Right lobe of liver (tissue), 6 donors: ENCODE results near the gene TMEM11. TPM values are rescaled to one million over a fixed set of nuclear protein-coding genes. Genes with fewer than 3 reads are reported as not detected.

Experiments used
- ATAC-seq, 4 donors: fragments of 200-7000 bp; cut with Tn5 transposase; one replicate each; pipeline ENCODE4 v1.9.1; 2020; ENCODE audit warnings: mild to moderate bottlenecking in 4 of 4, moderate library complexity in 4 of 4
- DNase-seq, 3 donors: peaks; one replicate each; pipeline ENCODE4 v3.0.0-alpha.2; 2020
- H3K27ac ChIP-seq, 3 donors: fragments of 200-600 bp; one replicate each; pipeline ENCODE4 v1.8.0; 2022
- H3K27me3 ChIP-seq, 2 donors: fragments of 200-600 bp; one replicate each; pipeline ENCODE4 v1.8.0; 2022
- H3K36me3 ChIP-seq, 4 donors: fragments of 200-600 bp; sonication (generic) in 1 of 4; one replicate each; pipeline versions ENCODE4 v1.5.1 to v1.8.0; 2017 to 2022; ENCODE audit warnings: control low read depth in 1 of 4
- H3K4me1 ChIP-seq, 4 donors: fragments of 200-600 bp; sonication (generic) in 1 of 4; one replicate each; pipeline versions ENCODE4 v1.5.1 to v1.8.0; 2017 to 2022; ENCODE audit warnings: control low read depth in 1 of 4
- H3K4me3 ChIP-seq, 3 donors: fragments of 200-600 bp; one replicate each; pipeline ENCODE4 v1.8.0; 2022
- H3K9me3 ChIP-seq, 4 donors: fragments of 200-600 bp; sonication (generic) in 1 of 4; one replicate each; pipeline versions ENCODE4 v1.5.1 to v1.8.0; 2017 to 2022; ENCODE audit warnings: control low read depth in 1 of 4
- POLR2A ChIP-seq: fragments of 450-650 bp; IDR thresholded peaks from one replicate; pipeline ENCODE4 v1.6.1; 2017; ENCODE audit warnings: antibody characterized with exemption, mild to moderate bottlenecking
- WGBS: methylation state at CpG from one replicate; pipeline ENCODE4 v1.1.6; 2018; ENCODE audit warnings: low coverage, low lambda C conversion rate; ENCODE audit not compliant: insufficient coverage; ENCODE audit errors: missing lambda C conversion rate; 5-methylcytosine and 5-hydroxymethylcytosine counted together
- intact Hi-C, 2 donors: fragments of 100-400 bp; cut with DNase I; formaldehyde crosslinking; loops; one replicate each; pipeline versions ENCODE4 v1.11.2 to v1.14.1; 2022
- total RNA-seq, 6 experiments: library from RNA; depleted of rRNA in 2 of 6; stranded (reverse); fragments of >200 nt in 2 of 6; fragmentation: NEBNext Ultra II Directional in 3 of 6; extraction: Animal tissue kit (Norgen Biotek cat#: 25700) in 3 of 6; gene quantifications; one replicate each; pipeline versions ENCODE4 v1.1.0 to v1.2.4, GENCODE V29; 2016 to 2023
- TF ChIP-seq, protein P1 (sequence below), 4 donors: fragments of 200-600 bp in 3 of 4; fragments of 450-650 bp in 1 of 4; IDR thresholded peaks; one replicate each; pipeline versions ENCODE4 v1.5.1 to v1.8.0; 2016 to 2022; ENCODE audit warnings: antibody characterized with exemption in 4 of 4, mild to moderate bottlenecking in 2 of 4
- donor health status: DM: no; HTN: yes; CAD: no.
- donor health status: DM: no; HTN: no; CAD: no.
- donor health status: DM: no; HTN: no; CAD: no.
- donor health status: DM: no; HTN: yes; CAD: no.
- donor health status: DM: no; HTN: yes; CAD: no.

The TMEM11 gene
- total RNA-seq, 6 experiments from 2014 or later: 10.8 to 20.6 (median 11.7) TPM

DNA sequence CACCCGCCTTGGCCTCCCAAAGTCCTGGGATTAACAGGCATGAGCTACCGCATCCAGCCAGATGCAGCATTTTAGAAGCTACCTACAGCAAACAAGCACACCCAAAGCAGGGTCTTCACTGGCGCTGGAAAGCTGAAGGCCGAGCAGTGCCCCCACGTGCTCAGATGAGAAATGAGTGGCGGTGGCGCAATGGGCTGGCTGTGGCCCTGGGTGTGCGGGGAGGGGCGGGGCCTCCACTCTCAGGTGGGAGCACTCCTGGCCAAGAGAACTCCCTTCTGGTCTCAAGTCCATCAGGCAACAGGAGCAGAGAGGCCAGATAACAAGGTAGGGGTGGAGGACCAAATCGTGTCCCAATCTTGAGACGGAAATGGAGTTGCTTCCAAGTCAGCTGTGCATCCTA is 12.1 kb downstream of the TMEM11 start:
- intact Hi-C loops: no loop called here
- Histone ChIP-seq H3K4me1 (no peaks in the 10 kb centered on the region), H3K36me3 (peaks cover 0 to 16% (median 10%) of the 10 kb centered on the region in 4 donors), H3K9me3 (no peaks in the 10 kb centered on the region), H3K4me3 (no peak overlapping the region), H3K27ac (no peak overlapping the region), H3K27me3 (no peaks in the 10 kb centered on the region)
- DNase-seq (no peak), ATAC-seq (no peak)
- 84% methylated on average over 3 of the region's 11 CpGs for WGBS
- no peak for TF ChIP-seq POLR2A
- TF ChIP-seq, protein P1, sequence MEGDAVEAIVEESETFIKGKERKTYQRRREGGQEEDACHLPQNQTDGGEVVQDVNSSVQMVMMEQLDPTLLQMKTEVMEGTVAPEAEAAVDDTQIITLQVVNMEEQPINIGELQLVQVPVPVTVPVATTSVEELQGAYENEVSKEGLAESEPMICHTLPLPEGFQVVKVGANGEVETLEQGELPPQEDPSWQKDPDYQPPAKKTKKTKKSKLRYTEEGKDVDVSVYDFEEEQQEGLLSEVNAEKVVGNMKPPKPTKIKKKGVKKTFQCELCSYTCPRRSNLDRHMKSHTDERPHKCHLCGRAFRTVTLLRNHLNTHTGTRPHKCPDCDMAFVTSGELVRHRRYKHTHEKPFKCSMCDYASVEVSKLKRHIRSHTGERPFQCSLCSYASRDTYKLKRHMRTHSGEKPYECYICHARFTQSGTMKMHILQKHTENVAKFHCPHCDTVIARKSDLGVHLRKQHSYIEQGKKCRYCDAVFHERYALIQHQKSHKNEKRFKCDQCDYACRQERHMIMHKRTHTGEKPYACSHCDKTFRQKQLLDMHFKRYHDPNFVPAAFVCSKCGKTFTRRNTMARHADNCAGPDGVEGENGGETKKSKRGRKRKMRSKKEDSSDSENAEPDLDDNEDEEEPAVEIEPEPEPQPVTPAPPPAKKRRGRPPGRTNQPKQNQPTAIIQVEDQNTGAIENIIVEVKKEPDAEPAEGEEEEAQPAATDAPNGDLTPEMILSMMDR (IDR thresholded peaks at IDR 0.05): no peak

DNA sequence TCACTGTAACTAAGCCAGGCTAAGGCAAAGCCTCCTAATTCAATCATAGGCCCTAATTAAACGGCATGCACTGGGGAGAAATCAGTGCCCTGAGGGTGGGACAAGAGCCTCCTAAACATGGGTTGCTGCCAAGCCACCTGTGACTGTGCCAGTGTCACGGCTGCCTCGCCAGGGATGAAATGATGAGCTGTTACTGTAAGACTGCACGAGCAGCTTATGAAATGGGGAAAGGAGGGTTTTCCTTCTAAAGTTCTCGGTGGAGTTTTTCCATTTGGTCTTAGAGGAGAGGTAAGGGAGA is 12.7 kb downstream of the TMEM11 start:
- no peaks in the 10 kb centered on the region for H3K4me1 ChIP-seq
- no peaks in the 10 kb centered on the region for H3K9me3 ChIP-seq
- TF ChIP-seq POLR2A: no peak
- TF ChIP-seq, protein P1 (IDR thresholded peaks at IDR 0.05): no peak
- no peaks in the 10 kb centered on the region for H3K27me3 ChIP-seq
- no peak overlapping the region for H3K4me3 ChIP-seq
- WGBS: 61% methylated on average over 4 of the region's 5 CpGs
- H3K27ac ChIP-seq: no peak overlapping the region
- no peak for DNase-seq
- no peak for ATAC-seq
- H3K36me3 ChIP-seq: peaks cover 0 to 17% (median 10%) of the 10 kb centered on the region in 4 donors
- intact Hi-C loops: no loop called here

DNA sequence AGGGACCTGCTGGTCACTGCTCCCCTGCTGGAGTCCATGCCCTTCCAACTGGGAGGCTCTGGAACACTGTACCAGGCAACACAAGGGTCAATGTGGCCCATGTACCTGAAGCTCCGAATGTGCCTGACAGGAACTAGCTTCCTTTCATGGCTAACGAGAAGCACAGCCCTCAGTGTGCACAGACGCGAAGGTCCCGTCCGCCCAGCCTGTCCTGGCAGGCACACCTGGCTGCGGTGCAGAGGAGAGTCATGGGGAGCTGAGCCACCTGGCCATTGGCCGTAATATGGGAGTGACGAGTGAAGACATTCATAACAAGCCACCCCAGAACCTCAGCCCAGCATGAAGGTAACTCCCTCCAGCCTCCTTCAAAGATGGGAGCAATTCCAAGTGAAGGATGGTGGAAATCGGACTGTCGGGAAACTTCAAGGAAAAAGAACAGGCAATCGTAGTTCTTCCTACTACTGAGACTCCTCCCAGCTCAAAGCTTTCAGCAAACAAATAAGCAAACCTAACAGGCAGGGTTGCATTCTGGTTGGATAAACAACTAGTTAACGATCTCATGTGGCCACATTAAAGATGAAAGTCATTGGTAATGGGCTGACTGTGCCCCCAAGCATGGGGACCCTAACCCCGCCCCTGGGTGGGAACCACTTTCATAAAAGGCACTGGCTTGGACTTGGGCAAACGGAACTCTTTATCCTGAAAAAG is 13.2 kb downstream of the TMEM11 start:
- H3K36me3 ChIP-seq: peaks cover 0 to 17% (median 10%) of the 10 kb centered on the region in 4 donors
- intact Hi-C loops: no loop called here
- TF ChIP-seq, protein P1 (IDR thresholded peaks at IDR 0.05): no peak
- no peak for TF ChIP-seq POLR2A
- DNase-seq (no peak), ATAC-seq (no peak)
- WGBS: 85% methylated on average over 7 of the region's 15 CpGs
- H3K9me3 ChIP-seq: no peaks in the 10 kb centered on the region
- H3K27me3 ChIP-seq: no peaks in the 10 kb centered on the region
- no peak overlapping the region for H3K4me3 ChIP-seq
- H3K4me1 ChIP-seq: no peaks in the 10 kb centered on the region
- no peak overlapping the region for H3K27ac ChIP-seq

DNA sequence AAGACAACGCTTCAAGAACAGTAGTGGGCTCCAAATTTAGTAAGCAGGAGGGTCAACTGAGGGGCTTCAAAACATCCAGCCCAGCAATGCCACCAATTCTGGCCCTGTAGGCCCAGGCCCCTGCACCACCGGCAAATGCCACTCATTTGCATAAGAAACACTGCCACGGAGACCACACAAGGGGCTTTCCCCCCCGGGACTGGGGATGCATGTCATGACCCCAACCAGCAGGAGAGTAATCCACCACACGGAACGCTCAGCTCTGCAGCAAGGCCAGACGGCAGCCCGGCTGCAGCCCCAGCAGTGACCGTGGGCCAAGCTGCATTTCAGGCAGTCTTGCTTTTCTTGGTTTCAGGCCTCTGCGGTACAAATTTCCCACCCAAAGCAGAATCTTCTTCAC is 14.1 kb downstream of the TMEM11 start:
- no peak overlapping the region for H3K4me3 ChIP-seq
- intact Hi-C loops: no loop called here
- no peaks in the 10 kb centered on the region for H3K27me3 ChIP-seq
- WGBS: no CpG with 5 or more reads among the region's 10 CpGs
- peaks cover 0 to 17% (median 9%) of the 10 kb centered on the region in 4 donors for H3K36me3 ChIP-seq
- TF ChIP-seq, protein P1 (IDR thresholded peaks at IDR 0.05): no peak
- TF ChIP-seq POLR2A: no peak
- H3K27ac ChIP-seq: no peak overlapping the region
- DNase-seq (no peak), ATAC-seq (no peak)
- H3K4me1 ChIP-seq: no peaks in the 10 kb centered on the region
- no peaks in the 10 kb centered on the region for H3K9me3 ChIP-seq
